HUES48 (cell line): ENCODE results near the gene USP17L30.
"Not testable (repeated sequence)": the region's sequence is repeated elsewhere in the genome, so short reads cannot be mapped to it uniquely, and the experiment has no call there.

Source experiments
- H3K27ac ChIP-seq: one replicate; pipeline ENCODE4 v1.7.0; 2013; ENCODE audit warnings: low read depth, low read length, inconsistent platforms
- H3K27me3 ChIP-seq: 2 replicates; pipeline ENCODE4 v1.6.1; 2013; ENCODE audit warnings: mild to moderate bottlenecking, low read length; ENCODE audit not compliant: control insufficient read depth, insufficient read depth
- H3K36me3 ChIP-seq: 2 replicates; pipeline ENCODE4 v1.6.1; 2013; ENCODE audit warnings: low read length; ENCODE audit not compliant: control insufficient read depth, insufficient read depth
- H3K4me1 ChIP-seq: 2 replicates; pipeline ENCODE4 v1.6.1; 2013; ENCODE audit warnings: mild to moderate bottlenecking, low read length; ENCODE audit not compliant: control insufficient read depth, insufficient read depth
- H3K4me3 ChIP-seq: 2 replicates; pipeline ENCODE4 v1.5.1; 2013; ENCODE audit warnings: mild to moderate bottlenecking, low read depth, low read length
- H3K9ac ChIP-seq: 2 replicates; pipeline ENCODE4 v1.6.1; 2013; ENCODE audit warnings: mild to moderate bottlenecking, low read depth, low read length, moderate library complexity
- H3K9me3 ChIP-seq: 2 replicates; pipeline ENCODE4 v1.6.1; 2013; ENCODE audit warnings: low read length; ENCODE audit not compliant: control insufficient read depth, insufficient read depth

Gene USP17L30

GRCh38 chr4:9362829-9363228, at the start of gene USP17L30:
TSS of gene USP17L30 (plus strand) at chr4:9363129. CDS start at chr4:9363129, 0 bp downstream.
- H3K9ac ChIP-seq, H3K4me3 ChIP-seq, H3K36me3 ChIP-seq, H3K4me1 ChIP-seq, H3K27ac ChIP-seq, H3K27me3 ChIP-seq, H3K9me3 ChIP-seq: not testable (repeated sequence)

GRCh38 chr4:9324191-9324590, 38.7 kb upstream of the USP17L30 start:
- not testable (repeated sequence) for H3K27ac ChIP-seq, H3K4me3 ChIP-seq, H3K9me3 ChIP-seq, H3K36me3 ChIP-seq, H3K9ac ChIP-seq, H3K27me3 ChIP-seq, H3K4me1 ChIP-seq

- H3K27ac ChIP-seq, H3K9ac ChIP-seq, H3K27me3 ChIP-seq, H3K4me3 ChIP-seq, H3K9me3 ChIP-seq, H3K4me1 ChIP-seq, H3K36me3 ChIP-seq: not testable (repeated sequence)
Observed at GRCh38 chr4:9324865-9325264, 38.1 kb upstream of the USP17L30 start, which contains the start of gene USP17L24. TSS of gene USP17L24 (plus strand) at chr4:9325165. CDS start at chr4:9325165, 0 bp downstream.

GRCh38 chr4:9329611-9330010, 33.3 kb upstream of the USP17L30 start, which contains the start of gene USP17L25:
TSS of gene USP17L25 (plus strand) at chr4:9329911. CDS start at chr4:9329911, 0 bp downstream.
- not testable (repeated sequence) for H3K4me3 ChIP-seq, H3K9ac ChIP-seq, H3K9me3 ChIP-seq, H3K4me1 ChIP-seq, H3K27me3 ChIP-seq, H3K36me3 ChIP-seq, H3K27ac ChIP-seq

GRCh38 chr4:9334358-9334757, 28.6 kb upstream of the USP17L30 start, which contains the start of gene USP17L26:
TSS of gene USP17L26 (plus strand) at chr4:9334658. CDS start at chr4:9334658, 0 bp downstream.
- not testable (repeated sequence) for H3K4me1 ChIP-seq, H3K27ac ChIP-seq, H3K9me3 ChIP-seq, H3K4me3 ChIP-seq, H3K9ac ChIP-seq, H3K27me3 ChIP-seq, H3K36me3 ChIP-seq

GRCh38 chr4:9339103-9339502, 23.8 kb upstream of the USP17L30 start, which contains the start of gene USP17L5:
TSS of gene USP17L5 (plus strand) at chr4:9339403. CDS start at chr4:9339403, 0 bp downstream.
- H3K36me3 ChIP-seq, H3K4me1 ChIP-seq, H3K27me3 ChIP-seq, H3K4me3 ChIP-seq, H3K9me3 ChIP-seq, H3K9ac ChIP-seq, H3K27ac ChIP-seq: not testable (repeated sequence)

GRCh38 chr4:9343848-9344247, 19.1 kb upstream of the USP17L30 start, which contains the start of gene USP17L27:
TSS of gene USP17L27 (plus strand) at chr4:9344148. CDS start at chr4:9344148, 0 bp downstream.
- H3K9ac ChIP-seq, H3K36me3 ChIP-seq, H3K9me3 ChIP-seq, H3K4me1 ChIP-seq, H3K27ac ChIP-seq, H3K4me3 ChIP-seq, H3K27me3 ChIP-seq: not testable (repeated sequence)

- H3K9ac ChIP-seq, H3K27ac ChIP-seq, H3K4me3 ChIP-seq, H3K36me3 ChIP-seq, H3K4me1 ChIP-seq, H3K9me3 ChIP-seq, H3K27me3 ChIP-seq: not testable (repeated sequence)
Observed at GRCh38 chr4:9348593-9348992, 14.3 kb upstream of the USP17L30 start, which contains the start of gene USP17L28. TSS of gene USP17L28 (plus strand) at chr4:9348893. CDS start at chr4:9348893, 0 bp downstream.

GRCh38 chr4:9350866-9351265, 12.1 kb upstream of the USP17L30 start:
- H3K36me3 ChIP-seq, H3K27me3 ChIP-seq, H3K4me3 ChIP-seq, H3K27ac ChIP-seq, H3K9me3 ChIP-seq, H3K4me1 ChIP-seq, H3K9ac ChIP-seq: not testable (repeated sequence)

- not testable (repeated sequence) for H3K9ac ChIP-seq, H3K9me3 ChIP-seq, H3K4me1 ChIP-seq, H3K27me3 ChIP-seq, H3K36me3 ChIP-seq, H3K27ac ChIP-seq, H3K4me3 ChIP-seq
Observed at GRCh38 chr4:9353338-9353737, 9.6 kb upstream of the USP17L30 start, which contains the start of gene USP17L29. TSS of gene USP17L29 (plus strand) at chr4:9353638. CDS start at chr4:9353638, 0 bp downstream.

- not testable (repeated sequence) for H3K9me3 ChIP-seq, H3K4me3 ChIP-seq, H3K36me3 ChIP-seq, H3K27me3 ChIP-seq, H3K27ac ChIP-seq, H3K9ac ChIP-seq, H3K4me1 ChIP-seq
Observed at GRCh38 chr4:9379881-9380280, 17.0 kb downstream of the USP17L30 start.
